ENCODE measurements around the gene TC2N. TPM values are rescaled to one million over a fixed set of nuclear protein-coding genes. Genes with fewer than 3 reads are reported as not detected.

Gene TC2N
- total RNA-seq, 1 experiment from 2014 or later, result 15.9 TPM

DNA sequence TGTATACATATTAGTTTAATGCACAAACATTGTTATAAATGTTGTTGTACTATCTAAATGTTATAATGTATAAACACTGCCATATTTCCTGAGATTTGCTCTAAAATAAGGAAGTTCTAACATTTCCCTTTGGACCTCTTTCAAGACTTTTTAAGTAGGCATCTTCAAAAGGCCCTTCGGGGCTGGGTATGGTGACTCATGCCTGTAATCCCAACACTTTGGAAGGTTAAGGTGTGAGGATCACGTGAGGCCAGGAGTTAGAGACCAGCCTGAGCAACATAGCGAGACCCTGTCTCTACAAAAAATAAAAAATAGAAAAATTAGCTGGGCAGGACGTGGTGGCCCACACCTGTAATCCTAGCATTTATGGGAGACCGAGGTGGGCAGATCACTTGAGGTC is 44.7 kb upstream of the TC2N start:
- no peaks in the 10 kb centered on the region for H3K9me3 ChIP-seq (ENCODE audit: control insufficient read depth in 1 of 2, insufficient read depth in 1 of 2, low read depth in 1 of 2, low read length in 2 of 2)
- no peaks in the 10 kb centered on the region for H3K9me2 ChIP-seq (ENCODE audit: insufficient read depth)
- H3K36me3 ChIP-seq (ENCODE audit: control insufficient read depth in 1 of 2, insufficient read depth in 2 of 2, low read length in 2 of 2), result no peaks in the 10 kb centered on the region
- H3K4me3 ChIP-seq (replicated peaks in 1 of 2; ENCODE audit: low read depth in 1 of 2, low read length in 2 of 2), result no peak overlapping the region
- BruUV-seq (replicated peaks), result no TSS peak
- intact Hi-C loops (cut with micrococcal nuclease), result loop anchor here (5.0 to 10.0 kb wide), 2 partner anchors 397 to 495 kb away; partner anchors contain the start of genes CCDC88C and PPP4R3A
- ChIA-PET CTCF (interaction anchor here (0.9 to 2.6 kb wide), 7 partner anchors 20 to 589 kb away, joined by 3 to 17 read pairs (median 9); no protein-coding TSS in a partner anchor), POLR2A (interaction anchor here (0.8 to 1.0 kb wide), 2 partner anchors 85 to 262 kb away, joined by 3 to 4 read pairs; no protein-coding TSS in a partner anchor), RAD21 (ENCODE audit: low non-redundant PET in 1 of 2, low total read pairs in 2 of 2, uncharacterized antibody in 2 of 2, unreplicated experiment in 2 of 2) (interaction anchor here in 1 of 2 experiments (0.9 to 1.1 kb wide), 2 partner anchors 53 to 262 kb away, joined by 4 to 7 read pairs; no protein-coding TSS in a partner anchor)
- TF ChIP-seq SP1 (IDR thresholded peaks at IDR 0.05; ENCODE audit: low read depth) (no peak), TCF7L2 (IDR thresholded peaks at IDR 0.05; ENCODE audit: borderline replicate concordance, extremely low read depth, insufficient read depth, insufficient read length) (peak; percentile 47), YY1 (IDR thresholded peaks at IDR 0.05; ENCODE audit: extremely low read depth, insufficient replicate concordance, low read depth, low read length) (no peak), SRF (IDR thresholded peaks at IDR 0.05; ENCODE audit: low read depth) (no peak), SIN3A (IDR thresholded peaks at IDR 0.05; ENCODE audit: low read depth) (no peak), EZH2 (IDR thresholded peaks at IDR 0.05) (no peak), CBX3 (IDR thresholded peaks at IDR 0.05; ENCODE audit: low read depth) (no peak)
- ATAC-seq (peak; percentile 62), DNase-seq (ENCODE audit: low read depth, low spot score) (no peak)
- H3K27me3 ChIP-seq (ENCODE audit: insufficient read depth, low read length), result no peaks in the 10 kb centered on the region
- peaks cover 0 to 12% of the 10 kb centered on the region in 2 experiments; a peak in 3 of 4 replicates for H3K4me1 ChIP-seq (ENCODE audit: control insufficient read depth in 1 of 2, insufficient read depth in 2 of 2, low read length in 2 of 2)
- H3K79me2 ChIP-seq (ENCODE audit: insufficient read depth, low read length), result no peaks in the 10 kb centered on the region
- no peak overlapping the region for H3K27ac ChIP-seq (ENCODE audit: low read depth, low read length)
- H2AFZ ChIP-seq (ENCODE audit: low read depth, low read length, poor library complexity, severe bottlenecking), result peak overlapping the region; percentile 84
- no peak overlapping the region for H3K9ac ChIP-seq (ENCODE audit: low read length)
- no peaks in the 10 kb centered on the region for H4K20me1 ChIP-seq (ENCODE audit: insufficient read depth)
- peak overlapping the region; percentile 15; the same call in 1 of the 2 replicates for H3K4me2 ChIP-seq (ENCODE audit: low read length)

- Histone ChIP-seq H3K9ac (ENCODE audit: low read length) (no peak overlapping the region), H3K79me2 (ENCODE audit: insufficient read depth, low read length) (no peaks in the 10 kb centered on the region), H4K20me1 (ENCODE audit: insufficient read depth) (no peaks in the 10 kb centered on the region), H3K9me2 (ENCODE audit: insufficient read depth) (no peaks in the 10 kb centered on the region), H3K4me3 (replicated peaks in 1 of 2; ENCODE audit: low read depth in 1 of 2, low read length in 2 of 2) (no peak overlapping the region), H3K36me3 (ENCODE audit: control insufficient read depth in 1 of 2, insufficient read depth in 2 of 2, low read length in 2 of 2) (no peaks in the 10 kb centered on the region), H3K27me3 (ENCODE audit: insufficient read depth, low read length) (no peaks in the 10 kb centered on the region), H3K27ac (ENCODE audit: low read depth, low read length) (no peak overlapping the region), H3K9me3 (ENCODE audit: control insufficient read depth in 1 of 2, insufficient read depth in 1 of 2, low read depth in 1 of 2, low read length in 2 of 2) (no peaks in the 10 kb centered on the region), H3K4me2 (ENCODE audit: low read length) (peak overlapping the region; percentile 15; the same call in 1 of the 2 replicates), H2AFZ (ENCODE audit: low read depth, low read length, poor library complexity, severe bottlenecking) (peak overlapping the region; percentile 84), H3K4me1 (ENCODE audit: control insufficient read depth in 1 of 2, insufficient read depth in 2 of 2, low read length in 2 of 2) (peaks cover 0 to 12% of the 10 kb centered on the region in 2 experiments; a peak in 3 of 4 replicates)
- BruUV-seq (replicated peaks), result no TSS peak
- peak; percentile 40 for DNase-seq (ENCODE audit: low read depth, low spot score)
- ChIA-PET POLR2A (interaction anchor here (0.8 to 1.0 kb wide), 2 partner anchors 86 to 262 kb away, joined by 3 to 4 read pairs; no protein-coding TSS in a partner anchor), RAD21 (ENCODE audit: low non-redundant PET in 1 of 2, low total read pairs in 2 of 2, uncharacterized antibody in 2 of 2, unreplicated experiment in 2 of 2) (interaction anchor here (0.5 to 1.1 kb wide), 9 partner anchors 53 to 703 kb away, joined by 3 to 7 read pairs (median 4); no protein-coding TSS in a partner anchor), CTCF (interaction anchor here (0.6 to 2.6 kb wide), 14 partner anchors 12 to 738 kb away, joined by 3 to 17 read pairs (median 5); no protein-coding TSS in a partner anchor)
- TF ChIP-seq JUND (IDR thresholded peaks at IDR 0.05) (no peak), YY1 (IDR thresholded peaks at IDR 0.05; ENCODE audit: extremely low read depth, insufficient replicate concordance, low read depth, low read length) (peak; percentile 84), RAD21 (IDR thresholded peaks at IDR 0.05; ENCODE audit: low read depth) (peak; percentile 83), CTCF (IDR thresholded peaks at IDR 0.05 in 2 of 3, conservative IDR thresholded peaks at IDR 0.05 in 1 of 3; ENCODE audit: borderline replicate concordance in 1 of 3, insufficient read depth in 1 of 3, low read depth in 2 of 3, low read length in 2 of 3) (peak; percentile 69 to 80 (median 77)), FOSL1 (IDR thresholded peaks at IDR 0.05; ENCODE audit: low read depth) (no peak), ATF3 (IDR thresholded peaks at IDR 0.05) (no peak)
- intact Hi-C loops (cut with micrococcal nuclease), result loop anchor here (2.0 to 10.0 kb wide), 4 partner anchors 263 to 589 kb away; partner anchors contain the start of genes CCDC88C and PPP4R3A
- peak; percentile 97 for ATAC-seq
Observed at GRCh38 chr14:91911474-91912032, 44.2 kb upstream of the TC2N start.
